ENCODE data around the gene KAT2B.

GRCh38 chr3:20100151-20100550, 59.9 kb downstream of the KAT2B start:
- TF ChIP-seq HCFC1 (IDR thresholded peaks at IDR 0.05; ENCODE audit: low read depth, low read length) (no peak), CTCF (CRISPR knock-in tag; IDR thresholded peaks at IDR 0.05) (no peak), TP53 (CRISPR knock-in tag; conservative IDR thresholded peaks at IDR 0.05) (no peak), HOMEZ (CRISPR knock-in tag; IDR thresholded peaks at IDR 0.05; ENCODE audit: low read depth) (no peak), EHMT2 (IDR thresholded peaks at IDR 0.05; ENCODE audit: borderline replicate concordance, low read depth, low read length) (no peak), JUNB (CRISPR knock-in tag; IDR thresholded peaks at IDR 0.05; ENCODE audit: borderline replicate concordance) (no peak), ZNF512B (CRISPR knock-in tag; IDR thresholded peaks at IDR 0.05; ENCODE audit: borderline replicate concordance) (no peak), TBL1XR1 (IDR thresholded peaks at IDR 0.05; ENCODE audit: borderline replicate concordance, low read length, partially characterized antibody) (no peak)
